GM21786 (cell line): ENCODE data around the gene PREB.
"Not testable (repeated sequence)": the region's sequence is repeated elsewhere in the genome, so short reads cannot be mapped to it uniquely, and the experiment has no call there.

Experiments used
- ATAC-seq: cut with Tn5 transposase; IDR thresholded peaks from one replicate; pipeline ENCODE4 v1.9.1; 2021; ENCODE audit not compliant: unreplicated experiment

The PREB gene

DNA sequence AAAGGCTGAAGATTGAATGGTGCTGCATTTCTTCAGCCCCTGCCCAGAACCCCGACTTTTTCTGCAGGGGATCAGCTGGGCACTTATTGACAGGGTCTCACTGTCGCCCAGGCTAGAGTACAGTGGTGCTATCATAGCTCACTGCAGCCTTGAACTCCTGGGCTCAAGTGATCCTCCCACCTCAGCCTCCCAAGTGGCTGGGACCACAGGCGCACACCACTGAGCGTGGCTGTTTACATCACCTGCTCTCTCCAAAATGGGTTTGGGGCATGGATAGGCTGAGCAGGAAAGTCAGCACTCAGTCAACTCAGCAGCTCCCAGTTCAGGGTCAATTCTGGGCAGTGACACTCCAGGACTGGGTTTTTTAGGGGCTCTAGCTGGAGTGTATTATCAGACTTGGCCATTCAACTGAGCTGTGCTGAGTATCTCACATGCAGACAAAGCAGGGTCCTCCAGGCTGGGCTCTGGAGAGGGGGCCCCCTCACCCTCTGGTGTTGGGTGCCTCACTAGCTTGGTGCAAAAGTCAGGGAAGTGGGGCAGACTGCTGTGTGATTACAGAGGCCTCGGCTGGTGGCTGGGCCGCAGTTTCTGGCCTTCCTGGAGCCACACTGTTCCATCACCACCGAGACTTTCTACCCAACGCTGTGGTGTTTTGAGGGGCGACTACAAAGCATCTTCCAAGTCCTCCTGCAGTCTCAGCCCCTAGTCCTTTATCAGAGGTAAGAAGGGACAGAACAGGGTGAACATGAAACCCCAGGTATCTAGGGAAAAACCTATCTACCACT, 6.4 kb downstream of the PREB start:
- ATAC-seq = no peak

DNA sequence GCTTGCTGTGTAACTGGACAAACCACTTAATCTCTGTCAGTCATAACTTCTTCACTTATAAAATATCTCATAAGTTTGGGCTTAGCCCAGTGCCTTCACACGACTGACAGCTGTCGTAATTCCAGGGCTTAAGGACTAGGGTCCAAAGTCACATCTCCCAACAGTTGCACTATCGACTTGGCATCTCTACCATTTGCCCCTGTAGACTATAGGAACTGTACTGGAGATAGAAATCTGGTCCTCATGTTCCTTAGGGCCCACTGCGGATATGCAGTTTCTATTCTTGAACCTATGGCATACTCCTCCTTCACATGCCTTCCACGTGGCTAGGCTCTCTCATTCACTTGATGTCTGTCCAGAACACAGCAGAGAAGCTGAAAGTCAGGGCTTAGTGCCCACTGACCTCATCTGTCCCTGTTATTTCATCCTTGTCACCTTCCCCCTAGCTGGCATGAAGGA, 8.2 kb downstream of the PREB start:
- ATAC-seq = no peak

DNA sequence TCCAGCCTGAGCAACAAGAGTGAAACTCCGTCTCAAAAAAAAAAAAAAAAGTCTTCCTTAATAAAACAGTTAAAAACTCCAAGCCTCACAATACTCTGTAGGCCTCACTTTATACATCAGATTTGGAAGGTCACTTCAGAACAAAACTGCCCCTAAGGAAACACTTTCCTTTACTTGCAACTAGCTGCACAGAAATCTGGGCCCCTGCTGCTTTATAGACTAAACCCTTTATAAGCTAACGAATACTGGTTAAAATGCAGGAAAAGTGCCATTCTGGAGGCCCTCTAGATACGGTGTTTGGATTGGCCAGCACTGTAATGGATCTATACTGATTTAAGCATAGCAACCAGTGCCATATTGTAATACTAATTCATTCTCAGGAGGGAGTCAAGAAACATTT, 9.3 kb downstream of the PREB start:
- ATAC-seq = no peak

DNA sequence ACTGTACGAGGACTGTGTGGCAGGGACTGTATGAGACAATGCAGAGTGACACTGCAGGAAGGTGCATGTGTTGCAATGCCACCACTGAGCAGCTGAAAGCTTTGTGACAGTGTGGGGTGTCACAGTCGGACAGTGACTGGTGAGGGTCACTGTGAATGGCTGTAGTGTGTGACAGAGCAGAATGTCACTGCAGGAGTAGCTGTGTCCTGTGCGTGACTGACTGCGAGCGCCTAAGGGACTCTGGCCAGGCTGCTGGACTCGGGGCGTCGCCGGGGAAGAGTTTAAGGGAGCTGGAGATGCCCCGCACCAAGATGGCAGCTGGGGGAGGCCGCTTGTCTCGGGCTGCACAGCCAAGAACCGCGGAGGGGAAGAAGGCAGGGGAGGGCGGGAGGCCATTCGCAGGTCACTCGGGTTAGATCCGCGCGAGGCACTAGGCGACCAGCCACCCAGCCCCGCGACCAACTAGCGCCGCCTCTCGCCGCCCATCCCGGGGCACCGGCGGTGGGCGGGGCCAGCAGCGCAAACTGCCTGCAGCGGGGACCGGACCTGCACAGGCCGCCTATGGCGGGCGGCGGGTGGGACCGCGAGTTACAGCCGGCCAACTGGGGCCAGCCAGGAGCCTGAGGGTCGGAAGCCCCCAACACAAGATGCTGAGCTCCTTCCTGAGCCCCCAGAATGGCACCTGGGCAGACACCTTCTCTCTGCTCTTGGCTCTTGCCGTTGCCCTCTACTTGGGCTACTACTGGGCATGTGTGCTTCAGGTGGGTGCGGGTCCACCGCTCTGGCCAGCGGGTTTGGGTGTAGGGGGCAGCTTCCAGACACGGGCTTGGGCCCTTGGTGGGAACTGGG, 10.9 kb downstream of the PREB start, which contains the start of gene ABHD1:
TSS of gene ABHD1 (plus strand) at position 514 of the 849 bp plus-strand sequence. CDS start at position 648, 134 bp downstream.
- ATAC-seq = peak; percentile 70

DNA sequence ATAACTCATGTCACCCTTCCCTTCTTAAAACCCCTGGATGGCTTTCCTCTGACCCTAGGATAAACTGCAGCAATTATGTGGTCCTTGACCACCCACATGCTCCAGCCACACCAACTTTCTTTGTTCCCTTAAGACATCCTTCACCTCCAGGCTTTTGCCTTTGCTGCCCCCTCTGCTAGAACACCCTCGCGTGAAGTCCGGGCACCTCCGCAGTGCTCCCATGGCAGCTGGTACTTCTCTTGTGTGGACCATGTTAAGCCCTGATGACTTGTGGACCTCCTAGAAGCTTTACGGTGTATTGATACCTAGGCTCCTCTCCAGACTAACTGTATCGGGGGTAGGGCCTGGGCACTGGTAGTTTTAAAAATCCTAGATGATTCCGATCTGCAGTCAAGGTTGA, 11.6 kb downstream of the PREB start:
- ATAC-seq = no peak

DNA sequence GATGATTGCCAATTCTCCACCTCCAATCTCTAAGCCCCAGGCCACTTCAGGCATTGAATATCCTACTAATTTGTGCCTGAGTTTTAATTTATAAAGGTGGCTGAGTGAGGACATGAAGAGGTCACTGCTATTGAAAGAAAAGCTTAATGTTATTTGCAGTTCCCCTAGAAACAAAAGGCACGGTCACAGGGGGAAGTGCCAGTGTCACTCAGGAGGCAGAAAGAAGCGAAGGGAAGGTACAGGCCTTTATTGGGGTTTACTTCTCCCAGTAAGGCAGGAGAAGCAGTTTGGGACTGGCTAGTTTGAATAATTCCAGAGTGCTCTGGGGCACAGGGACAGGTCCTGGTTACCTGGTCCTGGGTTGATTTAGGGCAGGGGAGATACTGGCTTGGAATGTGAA, 12.5 kb downstream of the PREB start:
- no peak for ATAC-seq

DNA sequence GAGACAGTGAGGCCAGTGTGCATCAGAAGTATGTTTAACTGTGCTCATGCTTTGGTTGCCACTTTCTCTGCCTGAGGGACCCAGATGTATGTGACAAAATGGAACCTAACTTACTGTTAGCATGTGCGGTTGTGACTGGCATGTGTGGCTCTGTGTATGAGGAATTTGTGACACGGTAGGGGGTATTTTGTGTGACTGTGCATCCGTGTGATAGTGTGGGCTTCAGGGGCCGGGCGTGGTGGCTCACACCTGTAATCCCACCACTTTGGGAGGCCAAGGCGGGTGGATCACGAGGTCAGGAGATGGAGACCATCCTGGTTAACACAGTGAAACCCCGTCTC, 15.1 kb downstream of the PREB start:
- not testable (repeated sequence) for ATAC-seq

DNA sequence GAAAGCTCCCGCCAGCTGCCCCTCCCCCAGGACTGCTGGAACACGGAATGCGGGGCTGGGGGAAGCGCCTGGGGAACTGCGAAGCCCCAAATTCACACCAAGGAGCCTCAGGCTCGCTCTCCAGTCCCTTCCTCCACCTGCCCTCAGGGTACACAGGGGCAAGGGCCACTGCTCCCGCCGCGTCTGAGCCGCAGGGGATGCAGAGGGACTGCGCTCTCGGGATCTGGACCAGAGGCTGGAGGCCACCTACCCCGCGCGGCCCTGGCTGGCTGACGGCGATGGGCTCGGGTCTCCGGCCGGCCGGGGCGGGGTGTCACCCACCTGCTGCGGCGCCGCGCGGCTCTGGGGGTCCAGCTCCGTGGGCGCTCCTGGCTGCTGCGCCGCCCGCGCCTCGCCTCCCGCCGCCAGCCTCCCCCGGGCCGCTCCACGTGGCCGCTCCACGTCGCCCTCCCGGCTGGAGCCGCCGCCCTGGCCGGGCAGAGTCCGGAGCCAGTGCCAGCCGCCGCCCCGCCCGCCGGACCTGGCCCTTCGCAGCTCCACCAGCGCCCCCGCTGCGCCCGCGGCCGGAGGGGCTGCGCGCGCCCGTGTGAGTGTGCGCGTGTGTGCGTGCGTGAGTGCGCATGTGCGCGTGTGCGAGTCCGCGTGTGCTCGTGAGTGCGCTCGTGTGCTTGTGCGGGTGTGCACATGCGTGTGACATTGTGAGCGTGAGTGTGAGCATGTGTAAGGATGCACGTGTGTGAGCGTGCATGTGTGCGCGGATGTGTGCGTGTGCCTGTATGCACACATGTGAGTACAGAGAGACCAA, 15.7 kb downstream of the PREB start, which contains the start of gene CGREF1:
TSS of gene CGREF1 (minus strand) at position 604 of the 805 bp plus-strand sequence. CDS start 14,762 bp downstream, outside the sequence.
- no peak for ATAC-seq

DNA sequence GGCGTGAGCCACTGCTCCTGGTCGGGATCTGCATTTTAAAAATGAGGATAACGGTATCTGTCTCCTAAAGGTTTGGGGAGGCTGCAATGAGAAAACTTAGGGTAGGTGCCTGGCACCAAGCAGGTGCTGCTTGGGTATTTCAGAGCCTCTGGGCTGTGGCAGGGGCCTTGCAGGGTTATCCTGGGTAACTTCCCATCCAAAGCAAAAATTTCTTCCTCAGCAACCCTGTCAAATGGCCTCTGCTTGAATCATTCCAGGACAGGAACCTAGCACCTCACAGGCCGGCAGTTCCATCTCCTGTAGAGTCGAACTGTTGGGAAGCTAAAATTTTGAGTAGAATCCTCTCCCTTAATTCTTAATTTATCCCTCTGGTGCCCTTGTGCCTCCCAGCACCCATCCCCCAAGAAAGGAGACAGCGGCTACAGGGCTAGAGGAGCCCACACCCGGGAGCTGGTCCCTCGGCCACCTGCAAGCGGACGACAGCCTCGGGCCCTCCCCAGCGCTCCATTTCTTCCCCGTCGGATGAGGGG, 16.4 kb downstream of the PREB start:
- ATAC-seq = no peak

DNA sequence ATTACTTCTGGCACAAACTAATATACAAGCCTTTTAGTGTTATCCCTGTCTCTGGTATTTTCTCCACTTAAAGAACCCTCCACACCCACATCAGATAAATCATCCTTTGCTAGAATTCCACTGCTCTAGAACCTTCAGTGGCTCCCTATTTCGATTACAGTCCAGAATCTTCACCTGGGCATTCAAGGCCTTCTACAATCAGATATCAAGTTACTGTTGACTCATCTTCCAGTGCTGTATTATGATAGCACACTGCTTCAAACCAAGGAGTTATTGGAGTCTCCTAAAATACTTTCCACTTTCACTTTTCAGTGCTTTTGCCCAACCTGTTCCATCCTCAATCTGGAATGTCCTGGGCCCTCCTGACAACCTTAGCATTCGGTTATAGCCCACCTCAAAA, 18.9 kb downstream of the PREB start:
- no peak for ATAC-seq

DNA sequence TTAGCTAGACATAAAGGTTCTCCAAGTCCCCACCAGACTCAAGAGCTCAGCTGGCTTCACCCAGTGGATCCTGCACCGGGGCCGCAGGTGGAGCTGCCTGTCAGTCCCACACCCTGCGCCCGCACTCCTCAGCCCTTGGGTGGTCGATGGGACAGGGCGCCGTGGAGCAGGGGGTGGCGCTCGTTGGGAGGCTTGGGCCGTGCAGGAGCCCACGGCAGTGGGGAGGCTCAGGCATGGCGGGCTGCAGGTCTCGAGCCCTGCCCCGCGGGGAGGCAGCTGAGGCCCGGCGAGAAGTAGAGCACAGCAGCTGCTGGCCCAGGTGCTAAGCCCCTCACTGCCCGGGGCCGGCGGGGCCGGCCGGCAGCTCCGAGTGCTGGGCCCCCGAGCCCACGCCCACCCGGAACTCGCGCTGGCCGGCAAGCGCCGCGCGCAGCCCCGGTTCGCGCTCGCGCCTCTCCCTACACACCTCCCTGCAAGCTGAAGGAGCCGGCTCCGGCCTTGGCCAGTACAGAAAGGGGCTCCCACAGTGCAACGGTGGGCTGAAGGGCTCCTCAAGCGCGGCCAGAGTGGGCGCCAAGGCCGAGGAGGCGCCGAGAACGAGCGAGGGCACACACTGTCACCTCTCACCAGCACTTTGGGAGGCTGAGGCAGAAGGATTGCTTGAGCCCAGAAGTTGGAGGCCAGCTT, 22.9 kb downstream of the PREB start:
- ATAC-seq = not testable (repeated sequence)

DNA sequence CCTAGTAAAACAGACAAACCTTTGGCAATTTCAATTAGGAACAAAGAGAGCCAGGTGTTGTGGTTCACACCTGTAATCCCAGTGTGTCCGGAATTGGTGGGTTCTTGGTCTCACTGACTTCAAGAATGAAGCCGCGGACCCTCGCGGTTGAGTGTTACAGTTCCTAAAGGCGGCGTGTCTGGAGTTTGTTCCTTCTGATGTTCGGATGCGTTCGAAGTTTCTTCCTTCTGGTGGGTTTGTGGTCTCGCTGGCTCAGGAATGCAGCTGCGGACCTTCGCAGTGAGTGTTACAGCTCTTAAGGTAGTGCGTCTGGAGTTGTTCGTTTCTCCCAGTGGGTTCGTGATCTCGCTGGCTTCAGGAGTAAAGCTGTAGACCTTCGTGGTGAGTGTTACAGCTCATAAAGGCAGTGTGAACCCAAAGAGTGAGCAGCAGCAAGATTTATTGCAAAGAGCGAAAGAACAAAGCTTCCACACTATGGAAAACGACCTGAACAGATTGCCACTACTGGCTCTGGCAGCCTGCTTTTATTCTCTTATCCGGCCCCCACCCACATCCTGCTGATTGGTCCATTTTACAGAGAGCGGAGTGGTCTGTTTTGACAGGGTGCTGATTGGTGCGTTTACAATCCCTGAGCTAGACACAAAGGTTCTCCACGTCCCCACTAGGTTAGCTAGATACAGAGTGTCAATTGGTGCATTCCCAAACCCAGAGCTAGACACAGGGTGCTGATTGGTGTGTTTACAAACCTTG, 23.7 kb downstream of the PREB start:
- not testable (repeated sequence) for ATAC-seq

DNA sequence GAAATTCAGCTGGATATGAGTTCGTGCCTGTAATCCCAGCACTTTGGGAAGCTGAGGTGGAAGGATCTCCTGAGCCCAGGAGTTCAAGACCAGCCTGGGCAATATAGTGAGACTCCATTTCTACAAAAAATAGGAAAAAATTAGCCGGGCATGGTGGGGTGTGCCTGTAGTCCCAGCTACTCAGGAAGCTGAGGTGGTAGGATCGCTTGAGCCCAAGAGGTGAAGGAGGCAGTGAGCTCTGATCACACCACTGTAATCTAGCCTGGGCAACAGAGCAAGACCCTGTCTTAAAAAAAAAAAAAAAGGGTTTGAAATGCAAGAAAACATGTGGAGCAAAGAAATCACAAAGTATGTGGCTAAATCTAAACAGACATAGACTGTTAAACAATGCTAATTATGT, 25.4 kb downstream of the PREB start:
- no peak for ATAC-seq

DNA sequence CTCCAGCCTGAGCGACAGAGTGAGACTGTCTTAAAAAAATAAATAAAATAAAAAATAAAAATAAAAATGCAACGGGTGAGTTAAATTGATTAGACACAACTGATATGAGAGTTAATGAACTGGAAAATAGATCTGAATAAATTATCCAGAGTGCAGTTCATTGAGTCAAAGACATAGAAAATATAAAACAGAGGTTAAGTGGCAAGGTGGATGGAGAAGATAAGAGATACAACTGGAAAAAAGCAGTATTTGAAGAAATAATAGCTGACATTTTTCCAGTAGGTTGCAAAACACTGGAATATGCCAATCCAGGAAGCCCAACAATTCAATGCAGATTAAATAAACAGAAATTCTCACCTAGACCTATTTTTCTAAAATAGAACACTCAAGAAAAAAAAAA, 26.2 kb downstream of the PREB start:
- no peak for ATAC-seq

DNA sequence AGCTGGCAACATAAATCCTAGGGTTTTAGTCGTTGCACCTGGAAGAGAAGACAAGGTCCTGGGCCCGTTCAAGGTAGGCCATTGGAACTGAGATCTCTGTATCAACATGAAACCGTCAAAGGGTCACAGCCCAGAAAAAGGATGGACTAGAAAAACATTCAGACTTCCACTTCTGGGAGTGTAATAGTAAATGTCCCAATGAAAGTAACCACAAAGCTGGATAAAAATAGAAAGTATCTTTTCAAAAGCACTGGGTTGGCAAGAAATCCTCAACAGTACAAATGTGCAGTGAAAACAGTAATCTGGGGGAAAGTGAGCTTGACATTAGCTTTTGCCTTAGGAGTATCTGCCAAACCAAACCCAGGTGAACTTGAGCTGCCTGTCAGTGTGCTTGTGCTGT, 28.5 kb downstream of the PREB start:
- no peak for ATAC-seq

DNA sequence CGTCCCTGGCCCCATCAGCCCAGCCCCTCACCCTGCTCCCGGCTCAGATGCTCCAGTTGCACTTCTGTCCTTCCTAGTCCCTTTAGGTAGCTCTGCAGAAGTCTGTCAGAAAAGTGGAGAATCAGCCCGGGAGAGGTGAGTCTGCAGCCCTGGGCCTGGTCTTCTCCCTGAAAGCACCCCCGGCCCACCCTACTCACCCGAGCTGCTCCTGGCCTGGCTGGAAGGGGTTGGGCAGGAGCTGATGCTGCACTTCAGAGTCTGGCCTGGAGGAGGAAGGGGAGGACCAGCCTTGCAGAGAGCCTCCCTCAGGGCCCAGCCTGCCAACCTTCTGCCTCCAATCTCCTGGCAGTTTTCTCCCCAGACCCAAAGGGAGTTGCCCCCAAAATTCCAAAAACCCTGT, 32.1 kb downstream of the PREB start:
- no peak for ATAC-seq

DNA sequence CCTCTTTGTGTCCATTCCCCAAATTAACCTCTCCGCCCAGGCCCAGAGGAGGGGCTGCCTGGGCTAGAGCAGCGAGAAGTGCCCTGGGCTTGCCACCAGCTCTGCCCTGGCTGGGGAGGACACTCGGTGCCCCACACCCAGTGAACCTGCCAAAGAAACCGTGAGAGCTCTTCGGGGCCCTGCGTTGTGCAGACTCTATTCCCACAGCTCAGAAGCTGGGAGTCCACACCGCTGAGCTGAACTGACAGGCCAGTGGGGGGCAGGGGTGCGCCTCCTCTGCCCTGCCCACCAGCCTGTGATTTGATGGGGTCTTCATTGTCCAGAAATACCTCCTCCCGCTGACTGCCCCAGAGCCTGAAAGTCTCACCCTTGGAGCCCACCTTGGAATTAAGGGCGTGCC, 34.4 kb downstream of the PREB start:
- ATAC-seq = no peak

DNA sequence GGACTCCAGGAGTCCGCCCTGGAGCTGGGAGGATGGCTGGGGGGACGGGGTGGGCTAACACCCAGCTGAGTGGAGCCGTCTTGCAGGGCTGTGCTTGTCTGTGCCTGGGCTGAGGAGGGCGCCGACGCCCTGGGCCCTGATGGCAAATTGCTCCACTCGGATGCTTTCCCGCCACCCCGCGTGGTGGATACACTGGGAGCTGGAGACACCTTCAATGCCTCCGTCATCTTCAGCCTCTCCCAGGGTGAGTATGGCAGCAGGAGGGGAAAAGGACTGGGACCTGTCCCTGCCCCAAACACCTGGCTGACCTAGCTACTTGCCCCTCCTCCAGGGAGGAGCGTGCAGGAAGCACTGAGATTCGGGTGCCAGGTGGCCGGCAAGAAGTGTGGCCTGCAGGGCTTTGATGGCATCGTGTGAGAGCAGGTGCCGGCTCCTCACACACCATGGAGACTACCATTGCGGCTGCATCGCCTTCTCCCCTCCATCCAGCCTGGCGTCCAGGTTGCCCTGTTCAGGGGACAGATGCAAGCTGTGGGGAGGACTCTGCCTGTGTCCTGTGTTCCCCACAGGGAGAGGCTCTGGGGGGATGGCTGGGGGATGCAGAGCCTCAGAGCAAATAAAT, 35.0 kb downstream of the PREB start:
- ATAC-seq = no peak

DNA sequence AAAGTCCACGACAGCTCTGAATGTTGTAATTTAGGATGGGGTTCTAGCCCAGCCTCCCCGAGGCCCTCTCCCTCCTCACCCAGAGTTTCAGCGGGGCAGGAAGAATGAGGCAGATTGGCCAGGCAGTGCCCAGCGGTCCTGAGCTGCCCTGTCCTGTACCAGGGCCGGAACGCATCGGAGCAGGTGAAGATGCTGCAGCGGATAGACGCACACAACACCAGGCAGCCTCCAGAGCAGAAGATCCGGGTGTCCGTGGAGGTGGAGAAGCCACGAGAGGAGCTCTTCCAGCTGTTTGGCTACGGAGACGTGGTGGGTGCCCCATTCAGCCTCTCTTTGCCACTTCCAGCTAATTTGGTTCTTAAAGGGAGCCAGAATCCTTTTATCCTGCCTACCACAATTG, 37.1 kb downstream of the PREB start:
- ATAC-seq = no peak
